ENCODE data around the gene SUMO1.

- TF ChIP-seq, protein P1, sequence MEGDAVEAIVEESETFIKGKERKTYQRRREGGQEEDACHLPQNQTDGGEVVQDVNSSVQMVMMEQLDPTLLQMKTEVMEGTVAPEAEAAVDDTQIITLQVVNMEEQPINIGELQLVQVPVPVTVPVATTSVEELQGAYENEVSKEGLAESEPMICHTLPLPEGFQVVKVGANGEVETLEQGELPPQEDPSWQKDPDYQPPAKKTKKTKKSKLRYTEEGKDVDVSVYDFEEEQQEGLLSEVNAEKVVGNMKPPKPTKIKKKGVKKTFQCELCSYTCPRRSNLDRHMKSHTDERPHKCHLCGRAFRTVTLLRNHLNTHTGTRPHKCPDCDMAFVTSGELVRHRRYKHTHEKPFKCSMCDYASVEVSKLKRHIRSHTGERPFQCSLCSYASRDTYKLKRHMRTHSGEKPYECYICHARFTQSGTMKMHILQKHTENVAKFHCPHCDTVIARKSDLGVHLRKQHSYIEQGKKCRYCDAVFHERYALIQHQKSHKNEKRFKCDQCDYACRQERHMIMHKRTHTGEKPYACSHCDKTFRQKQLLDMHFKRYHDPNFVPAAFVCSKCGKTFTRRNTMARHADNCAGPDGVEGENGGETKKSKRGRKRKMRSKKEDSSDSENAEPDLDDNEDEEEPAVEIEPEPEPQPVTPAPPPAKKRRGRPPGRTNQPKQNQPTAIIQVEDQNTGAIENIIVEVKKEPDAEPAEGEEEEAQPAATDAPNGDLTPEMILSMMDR (IDR thresholded peaks at IDR 0.05 in 4 of 5, conservative IDR thresholded peaks at IDR 0.05 in 1 of 5), result no peak
- TF ChIP-seq POLR2A (IDR thresholded peaks at IDR 0.05), result no peak
Measured at GRCh38 chr2:202221873-202222272, 16.5 kb downstream of the SUMO1 start.

All from gastrocnemius medialis (tissue), 4 donors.